Thymus (tissue), 11 donors: Measurements from ENCODE around the gene DBI. TPM values are rescaled to one million over a fixed set of nuclear protein-coding genes. Genes with fewer than 3 reads are reported as not detected.
A peak's percentile ranks its signal among the peaks of the same experiment; 100 is the strongest.
"Not testable (repeated sequence)": the region's sequence is repeated elsewhere in the genome, so short reads cannot be mapped to it uniquely, and the experiment has no call there.

Source experiments
- DNase-seq, 9 donors: peaks; one replicate each; pipeline ENCODE4 v3.0.0-alpha.2; 2013; ENCODE audit warnings: low spot score in 9 of 9, low read depth in 6 of 9, missing footprints in 1 of 9
- H3K27ac ChIP-seq, 2 donors: one replicate each; pipeline ENCODE4 v1.5.1; 2013; ENCODE audit warnings: control low read depth in 1 of 2, low read depth in 1 of 2, low read length in 1 of 2, mild to moderate bottlenecking in 1 of 2, moderate library complexity in 1 of 2
- H3K27me3 ChIP-seq, 2 donors: one replicate each; pipeline ENCODE4 v1.5.1; 2013; ENCODE audit warnings: low read length in 1 of 2; ENCODE audit not compliant: control insufficient read depth in 2 of 2, insufficient read depth in 1 of 2
- H3K36me3 ChIP-seq, 2 donors: one replicate each; pipeline ENCODE4 v1.5.1; 2013; ENCODE audit warnings: low read length in 1 of 2, mild to moderate bottlenecking in 1 of 2, moderate library complexity in 1 of 2; ENCODE audit not compliant: control insufficient read depth in 2 of 2, insufficient read depth in 2 of 2
- H3K4me1 ChIP-seq, 2 donors: one replicate each; pipeline ENCODE4 v1.5.1; 2013; ENCODE audit warnings: low read length in 2 of 2; ENCODE audit not compliant: control insufficient read depth in 2 of 2, insufficient read depth in 2 of 2
- H3K4me3 ChIP-seq, 2 donors: one replicate each; pipeline ENCODE4 v1.5.1; 2013; ENCODE audit warnings: low read length in 2 of 2, control low read depth in 1 of 2, mild to moderate bottlenecking in 1 of 2
- H3K9me3 ChIP-seq, 2 donors: one replicate each; pipeline ENCODE4 v1.5.1; 2013; ENCODE audit warnings: low read length in 1 of 2, mild to moderate bottlenecking in 1 of 2; ENCODE audit not compliant: control insufficient read depth in 2 of 2, insufficient read depth in 1 of 2
- WGBS: extraction: QIAGEN DNeasy Blood & Tissue Kit; methylation state at CpG from one replicate; pipeline ENCODE4 v1.1.7; 2013; 5-methylcytosine and 5-hydroxymethylcytosine counted together
- polyA plus RNA-seq: library from polyadenylated mRNA; stranded (reverse); fragments of 200-250 nt; gene quantifications from one replicate; pipeline ENCODE4 v1.2.3, GENCODE V29; 2013
- total RNA-seq: library from RNA; stranded (reverse); fragments of 120-200 nt; gene quantifications from one replicate; pipeline ENCODE4 v1.2.4, GENCODE V29; 2013
- donor health status: healthy.

Gene DBI
- total and polyA plus RNA-seq, 2 donors, result 108 to 314 TPM

GRCh38 chr2:119402106-119402505 lies 35.3 kb downstream of the DBI start:
- H3K4me3 ChIP-seq, result no peak overlapping the region
- H3K4me1 ChIP-seq, result no peaks in the 10 kb centered on the region
- H3K9me3 ChIP-seq, result peaks cover 0 to under 1% of the 10 kb centered on the region in 2 donors
- H3K36me3 ChIP-seq, result no peaks in the 10 kb centered on the region
- H3K27ac ChIP-seq, result no peak overlapping the region
- no peak for DNase-seq
- H3K27me3 ChIP-seq, result no peaks in the 10 kb centered on the region
- 97% methylated on average over 5 of the region's 5 CpGs for WGBS

DNA sequence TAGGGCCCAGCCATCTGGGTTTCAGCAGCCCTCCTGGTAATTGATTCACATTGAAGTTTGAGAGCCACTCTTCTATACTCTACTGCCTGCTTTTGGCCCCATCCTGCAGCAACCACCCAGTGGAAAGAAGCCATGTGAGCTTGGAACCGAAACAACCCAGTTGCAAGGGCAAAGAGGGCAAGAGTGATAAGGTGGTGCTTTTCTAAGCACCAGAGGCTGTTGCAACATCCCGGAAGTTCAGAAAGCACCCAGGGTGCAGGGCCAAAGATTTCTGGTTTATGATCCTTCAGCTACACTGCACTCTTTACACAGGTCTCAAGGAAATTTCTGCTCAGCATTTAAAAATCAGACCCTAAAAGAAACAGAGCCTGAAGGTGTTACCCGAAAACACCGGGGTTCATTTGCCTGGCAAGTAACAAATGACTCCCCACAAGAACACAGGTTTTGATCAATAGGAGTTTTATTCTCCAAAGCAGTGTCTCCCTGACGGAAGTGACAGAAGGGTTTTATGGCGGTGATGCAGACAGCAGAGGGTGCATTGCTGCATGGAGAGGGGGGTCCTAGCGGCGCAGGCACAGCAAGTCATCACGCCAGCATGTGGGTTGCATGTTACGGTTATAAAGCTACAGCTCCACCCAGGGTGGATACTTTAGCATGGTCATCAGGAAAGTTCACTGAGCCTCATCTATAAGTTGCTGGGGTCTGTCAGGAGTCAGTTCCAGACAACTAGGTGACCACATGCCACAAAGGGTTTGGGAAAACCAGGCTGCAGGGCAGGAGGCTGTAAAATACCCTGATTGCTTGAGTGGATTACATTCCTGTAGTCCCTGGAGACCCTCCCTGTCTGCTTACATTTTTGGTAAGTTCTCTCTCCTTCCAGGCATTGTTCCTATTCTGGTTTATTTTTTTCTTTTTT lies 36.1 kb downstream of the DBI start:
- 95% methylated on average over 10 of the region's 10 CpGs for WGBS
- no peak overlapping the region for H3K4me3 ChIP-seq
- no peak overlapping the region for H3K27ac ChIP-seq
- no peaks in the 10 kb centered on the region for H3K36me3 ChIP-seq
- H3K4me1 ChIP-seq, result no peaks in the 10 kb centered on the region
- DNase-seq, result no peak
- H3K9me3 ChIP-seq, result peaks cover 0 to 2% of the 10 kb centered on the region in 2 donors
- no peaks in the 10 kb centered on the region for H3K27me3 ChIP-seq

GRCh38 chr2:119403618-119404017 lies 36.8 kb downstream of the DBI start:
- not testable (repeated sequence) for DNase-seq, H3K27ac ChIP-seq, H3K27me3 ChIP-seq, H3K4me3 ChIP-seq, H3K4me1 ChIP-seq, H3K36me3 ChIP-seq, H3K9me3 ChIP-seq
- WGBS, result 94% methylated on average over 12 of the region's 12 CpGs

DNA sequence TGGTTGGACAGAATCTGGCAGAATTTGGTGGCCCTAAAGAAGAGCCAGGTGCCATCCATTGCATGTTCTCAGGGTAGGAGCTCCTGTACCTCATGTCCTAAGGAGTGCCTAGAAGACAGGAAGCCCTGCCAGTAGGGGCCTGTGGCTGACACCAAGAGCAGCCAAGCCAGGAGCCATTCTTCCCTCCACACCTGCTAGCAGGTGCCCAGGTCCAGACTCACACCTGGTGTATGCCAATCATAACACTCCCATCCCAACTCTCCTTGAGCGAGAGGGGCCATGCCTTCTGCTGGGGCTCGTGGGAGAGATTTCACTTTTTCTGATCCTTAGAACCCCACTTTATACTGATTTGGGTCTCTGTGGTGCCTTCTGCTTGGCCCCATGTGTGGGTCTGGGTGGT lies 38.4 kb downstream of the DBI start:
- H3K4me1 ChIP-seq, result no peaks in the 10 kb centered on the region
- H3K9me3 ChIP-seq, result peaks cover 0 to 2% of the 10 kb centered on the region in 2 donors
- no peaks in the 10 kb centered on the region for H3K36me3 ChIP-seq
- WGBS, result 98% methylated on average over 2 of the region's 2 CpGs
- H3K27me3 ChIP-seq, result no peaks in the 10 kb centered on the region
- no peak overlapping the region for H3K4me3 ChIP-seq
- H3K27ac ChIP-seq, result no peak overlapping the region
- DNase-seq, result no peak

- Histone ChIP-seq H3K9me3 (peaks cover 0 to 2% of the 10 kb centered on the region in 2 donors), H3K27me3 (no peaks in the 10 kb centered on the region), H3K36me3 (no peaks in the 10 kb centered on the region), H3K4me3 (no peak overlapping the region), H3K27ac (no peak overlapping the region), H3K4me1 (no peaks in the 10 kb centered on the region)
- peak in 7 of 9 donors; percentile 13 to 55 (median 29) for DNase-seq
- 88% methylated on average over 7 of the region's 7 CpGs for WGBS
Observed at GRCh38 chr2:119407430-119408220, 40.8 kb downstream of the DBI start.

DNA sequence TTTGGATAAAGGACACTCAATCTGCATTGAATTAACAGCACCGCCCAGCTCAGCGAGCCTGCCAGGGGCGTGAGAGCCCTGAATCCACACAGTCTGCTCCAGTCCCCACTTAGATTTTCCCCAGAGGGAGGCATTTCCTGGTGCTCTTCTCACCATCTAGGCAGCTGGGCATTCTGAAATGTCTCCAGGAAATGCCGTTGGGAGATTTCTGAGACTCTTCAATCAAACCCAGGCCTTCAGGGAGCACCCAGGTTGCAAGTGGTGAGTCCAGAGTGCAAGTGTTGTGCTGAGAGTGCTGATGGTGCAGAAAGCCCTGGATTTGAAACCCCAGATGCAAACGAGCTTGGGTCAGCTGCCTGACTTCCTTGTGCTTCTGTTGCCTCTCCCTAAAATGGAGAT lies 41.4 kb downstream of the DBI start:
- H3K27ac ChIP-seq, result no peak overlapping the region
- no peaks in the 10 kb centered on the region for H3K36me3 ChIP-seq
- no peaks in the 10 kb centered on the region for H3K4me1 ChIP-seq
- DNase-seq, result no peak
- H3K27me3 ChIP-seq, result no peaks in the 10 kb centered on the region
- peaks cover 0 to 2% of the 10 kb centered on the region in 2 donors for H3K9me3 ChIP-seq
- WGBS, result 84% methylated on average over 5 of the region's 5 CpGs
- no peak overlapping the region for H3K4me3 ChIP-seq

DNA sequence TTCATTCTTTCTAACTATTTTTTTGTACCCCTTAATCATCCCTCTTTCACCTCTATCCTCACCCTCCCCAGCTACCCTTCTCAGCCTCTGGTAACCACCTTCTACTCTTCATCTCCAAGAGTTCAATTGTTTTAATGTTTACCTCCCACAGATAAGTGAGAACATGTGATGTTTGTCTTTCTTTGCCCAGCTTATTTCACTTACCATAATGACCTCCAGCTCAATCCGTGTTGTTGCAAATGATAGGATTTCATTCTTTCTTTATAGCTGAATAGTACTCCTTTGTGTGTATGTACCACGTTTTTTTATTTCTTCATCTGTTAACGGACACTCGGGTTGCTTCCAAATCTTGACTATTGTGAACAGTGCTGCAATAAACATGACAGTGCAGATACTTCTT lies 42.7 kb downstream of the DBI start:
- Histone ChIP-seq H3K9me3 (peaks cover 0 to 2% of the 10 kb centered on the region in 2 donors), H3K27me3 (no peaks in the 10 kb centered on the region), H3K4me1 (no peaks in the 10 kb centered on the region), H3K27ac (no peak overlapping the region), H3K4me3 (no peak overlapping the region), H3K36me3 (no peaks in the 10 kb centered on the region)
- 96% methylated on average over 4 of the region's 4 CpGs for WGBS
- DNase-seq, result no peak

DNA sequence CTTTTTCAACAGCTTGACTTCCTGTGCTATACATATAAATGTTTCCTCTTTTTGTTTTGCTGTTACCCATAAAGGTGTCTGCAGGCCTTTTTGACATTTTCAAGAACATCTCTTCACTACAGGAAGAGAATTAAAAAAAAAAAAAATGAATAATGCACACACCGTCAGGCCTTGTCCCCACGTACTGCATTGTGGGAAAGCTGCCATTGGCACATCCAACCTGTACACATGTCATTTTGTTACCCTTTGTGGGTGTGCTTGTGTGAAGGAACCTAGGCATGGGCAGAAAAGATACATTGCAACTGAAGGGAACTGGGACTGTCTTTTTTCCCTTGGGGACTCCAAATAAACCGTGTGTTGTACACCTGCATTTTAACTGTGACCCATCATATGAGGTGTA lies 48.1 kb downstream of the DBI start:
- Histone ChIP-seq H3K27me3 (no peaks in the 10 kb centered on the region), H3K4me3 (no peak overlapping the region), H3K4me1 (no peaks in the 10 kb centered on the region), H3K27ac (peak overlapping the region in 1 of 2 donors; percentile 8), H3K9me3 (no peaks in the 10 kb centered on the region), H3K36me3 (no peaks in the 10 kb centered on the region)
- DNase-seq, result peak in 1 of 9 donors; percentile 27
- WGBS, result 59% methylated on average over 3 of the region's 3 CpGs

GRCh38 chr2:119415630-119416029 lies 48.9 kb downstream of the DBI start:
- 81% methylated on average over 1 of the region's 1 CpG for WGBS
- Histone ChIP-seq H3K36me3 (no peaks in the 10 kb centered on the region), H3K27ac (no peak overlapping the region), H3K4me1 (no peaks in the 10 kb centered on the region), H3K4me3 (no peak overlapping the region), H3K9me3 (no peaks in the 10 kb centered on the region), H3K27me3 (no peaks in the 10 kb centered on the region)
- peak in 2 of 9 donors; percentile 16 to 28 for DNase-seq
